MM.1S (cell line): Measurements from ENCODE around the gene TCF12.
A peak's percentile ranks its signal among the peaks of the same experiment; 100 is the strongest.

Experiments
- DNase-seq: peaks from one replicate; pipeline ENCODE4 v3.0.0-alpha.2; 2015
- H2AFZ ChIP-seq: fragments of 300-600 bp; sonication (generic); 2 replicates; pipeline ENCODE4 v1.6.0; 2016; ENCODE audit warnings: antibody characterized with exemption, low read length
- H3F3A ChIP-seq: fragments of 300-600 bp; sonication (generic); 2 replicates; pipeline ENCODE4 v1.6.1; 2016; ENCODE audit warnings: mild to moderate bottlenecking, antibody characterized with exemption, low read length, moderate library complexity, mixed read lengths; ENCODE audit not compliant: insufficient read depth
- H3K27ac ChIP-seq: fragments of 300-600 bp; sonication (generic); 2 replicates; pipeline ENCODE4 v1.5.1; 2016; ENCODE audit warnings: mild to moderate bottlenecking, low read length
- H3K27me3 ChIP-seq: fragments of 300-600 bp; sonication (generic); replicated peaks from 2 replicates; pipeline ENCODE4 v1.6.0; 2016; ENCODE audit warnings: low read length; ENCODE audit not compliant: insufficient read depth
- H3K36me3 ChIP-seq: fragments of 300-600 bp; sonication (generic); replicated peaks from 2 replicates; pipeline ENCODE4 v1.6.1; 2016; ENCODE audit warnings: mild to moderate bottlenecking, low read length, mixed read lengths; ENCODE audit not compliant: insufficient read depth
- H3K4me1 ChIP-seq: fragments of 300-600 bp; sonication (generic); 2 replicates; pipeline ENCODE4 v1.6.1; 2016; ENCODE audit warnings: low read length, mixed read lengths
- H3K4me2 ChIP-seq: fragments of 300-600 bp; sonication (generic); 2 replicates; pipeline ENCODE4 v1.6.0; 2016; ENCODE audit warnings: low read depth, low read length
- H3K4me3 ChIP-seq: fragments of 300-600 bp; sonication (generic); 2 replicates; pipeline ENCODE4 v1.5.1; 2016; ENCODE audit warnings: low read length, mixed read lengths
- H3K79me2 ChIP-seq: fragments of 300-600 bp; sonication (generic); 2 replicates; pipeline ENCODE4 v1.6.1; 2016; ENCODE audit warnings: mixed run types, low read length, mixed read lengths
- H3K9ac ChIP-seq: fragments of 300-600 bp; sonication (generic); 2 replicates; pipeline ENCODE4 v1.6.1; 2016; ENCODE audit warnings: low read length, mixed read lengths
- H3K9me2 ChIP-seq: fragments of 300-600 bp; sonication (generic); replicated peaks from 2 replicates; pipeline ENCODE4 v1.6.1; 2016; ENCODE audit warnings: mild to moderate bottlenecking, low read length, mixed read lengths; ENCODE audit not compliant: insufficient read depth
- H3K9me3 ChIP-seq: fragments of 300-600 bp; sonication (generic); replicated peaks from 2 replicates; pipeline ENCODE4 v1.6.1; 2016; ENCODE audit warnings: mild to moderate bottlenecking, low read length, mixed read lengths; ENCODE audit not compliant: insufficient read depth
- H4K20me1 ChIP-seq: fragments of 300-600 bp; sonication (generic); 2 replicates; pipeline ENCODE4 v1.6.1; 2016; ENCODE audit warnings: mild to moderate bottlenecking, low read length, moderate library complexity, mixed read lengths; ENCODE audit not compliant: insufficient read depth
- CTCF ChIP-seq: fragments of 300-600 bp; sonication (generic); IDR thresholded peaks from 2 replicates; pipeline ENCODE4 v1.5.1; 2016; ENCODE audit warnings: antibody characterized with exemption, low read length, mixed read lengths
- EZH2 ChIP-seq: fragments of 300-600 bp; sonication (generic); optimal IDR thresholded peaks from 2 replicates; pipeline ENCODE3; 2017; ENCODE audit warnings: low read depth, mild to moderate bottlenecking, antibody characterized with exemption, low read length, mixed read lengths
- EZH2phosphoT487 ChIP-seq: fragments of 300-600 bp; sonication (generic); IDR thresholded peaks from 2 replicates; pipeline ENCODE4 v1.6.1; 2018; ENCODE audit warnings: antibody characterized with exemption, low read length

TCF12 gene

DNA sequence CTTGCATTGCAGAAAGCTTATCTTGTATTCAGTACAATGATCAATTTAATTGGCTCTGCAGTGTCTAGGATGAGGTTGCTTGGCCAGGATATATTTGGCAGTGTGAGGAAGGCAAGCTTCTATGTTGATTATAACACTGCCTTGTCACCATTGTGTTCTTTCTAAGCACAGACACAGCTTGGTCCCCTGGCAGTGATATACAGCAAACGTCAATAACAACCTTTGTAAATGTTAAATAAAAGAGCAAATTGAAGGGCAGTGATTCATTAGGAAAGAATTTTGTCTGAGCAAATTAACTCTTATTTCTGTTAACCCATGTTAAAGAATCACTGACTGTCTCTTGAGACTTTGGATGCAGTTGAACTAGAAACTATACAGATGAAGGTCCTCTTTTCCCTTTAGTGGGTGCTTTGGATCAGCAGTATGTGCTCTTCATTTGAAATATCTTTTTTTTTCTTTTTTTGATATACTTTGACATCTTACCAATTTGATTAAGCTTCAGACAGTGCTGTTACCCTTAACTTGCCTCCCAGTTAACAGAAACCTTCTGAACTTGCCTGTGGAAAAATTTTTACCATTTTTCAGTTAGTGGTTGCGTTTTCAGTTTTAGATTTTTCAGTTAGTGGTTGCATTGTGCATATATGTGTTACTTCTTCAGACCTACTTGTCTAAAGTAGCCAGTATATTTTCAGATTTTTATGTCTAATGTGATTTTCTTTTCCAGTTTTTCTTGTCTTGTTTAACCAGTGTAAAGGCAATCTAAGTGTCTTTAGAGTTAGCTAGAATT lies 199.8 kb downstream of the TCF12 start:
- peak; percentile 17 for DNase-seq
- H3K27me3 ChIP-seq: no peaks in the 10 kb centered on the region
- peaks cover 11% of the 10 kb centered on the region for H3K4me1 ChIP-seq
- no peaks in the 10 kb centered on the region for H3K36me3 ChIP-seq
- no peak overlapping the region for H3K4me3 ChIP-seq
- H3K27ac ChIP-seq: peak overlapping the region; percentile 9; the same call in 1 of the 2 replicates
- H3F3A ChIP-seq: no peaks in the 10 kb centered on the region
- TF ChIP-seq EZH2phosphoT487 (no peak), EZH2 (no peak), CTCF (no peak)
- no peaks in the 10 kb centered on the region for H3K9me3 ChIP-seq
- no peaks in the 10 kb centered on the region for H3K9me2 ChIP-seq
- no peak overlapping the region for H3K9ac ChIP-seq
- peak overlapping the region; percentile 31; the same call in 1 of the 2 replicates for H3K4me2 ChIP-seq
- no peak overlapping the region for H2AFZ ChIP-seq
- H3K79me2 ChIP-seq: no peaks in the 10 kb centered on the region
- H4K20me1 ChIP-seq: no peaks in the 10 kb centered on the region

DNA sequence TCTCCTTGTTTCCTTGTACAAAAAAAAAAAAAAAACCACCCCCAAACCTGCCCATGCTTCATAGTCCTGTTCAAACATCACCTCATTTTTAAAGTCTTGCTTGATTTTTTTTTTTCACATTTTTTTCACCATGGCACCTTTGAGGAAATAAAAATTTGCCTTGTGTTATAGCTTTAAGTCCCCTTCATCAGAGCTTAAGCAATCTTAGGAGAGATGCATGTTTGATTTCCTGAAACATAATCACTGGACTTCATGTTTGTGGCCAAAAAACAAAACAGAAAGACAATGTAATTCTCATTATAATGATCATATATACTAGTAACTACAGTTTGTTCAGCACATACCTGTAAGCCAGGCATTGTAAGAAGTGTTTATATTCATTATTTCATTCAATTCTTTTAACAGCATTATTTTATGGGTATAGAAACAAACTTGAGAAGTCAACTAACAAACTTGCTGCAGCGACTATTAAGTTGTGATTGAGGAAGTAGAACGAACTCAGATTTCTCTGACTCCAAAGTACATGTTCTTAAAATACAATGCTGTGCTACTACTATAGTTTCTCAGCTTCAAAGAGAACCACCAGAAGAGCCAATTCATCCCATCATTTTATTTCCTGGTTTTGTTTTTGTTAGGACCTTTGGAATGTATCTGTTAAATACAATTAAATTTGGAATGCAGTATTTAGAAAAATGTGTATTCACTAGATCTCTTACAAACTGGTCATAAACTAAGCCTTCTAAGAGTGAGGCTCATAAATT lies 203.8 kb downstream of the TCF12 start:
- Histone ChIP-seq H3K4me3 (no peak overlapping the region), H3K4me2 (no peak overlapping the region), H3K27me3 (no peaks in the 10 kb centered on the region), H3K36me3 (no peaks in the 10 kb centered on the region), H3K9me3 (no peaks in the 10 kb centered on the region), H3K9ac (no peak overlapping the region), H2AFZ (no peak overlapping the region), H3K27ac (no peak overlapping the region), H3F3A (no peaks in the 10 kb centered on the region), H4K20me1 (no peaks in the 10 kb centered on the region), H3K79me2 (no peaks in the 10 kb centered on the region), H3K4me1 (peaks cover 11% of the 10 kb centered on the region), H3K9me2 (no peaks in the 10 kb centered on the region)
- TF ChIP-seq EZH2 (no peak), CTCF (no peak), EZH2phosphoT487 (no peak)
- no peak for DNase-seq

DNA sequence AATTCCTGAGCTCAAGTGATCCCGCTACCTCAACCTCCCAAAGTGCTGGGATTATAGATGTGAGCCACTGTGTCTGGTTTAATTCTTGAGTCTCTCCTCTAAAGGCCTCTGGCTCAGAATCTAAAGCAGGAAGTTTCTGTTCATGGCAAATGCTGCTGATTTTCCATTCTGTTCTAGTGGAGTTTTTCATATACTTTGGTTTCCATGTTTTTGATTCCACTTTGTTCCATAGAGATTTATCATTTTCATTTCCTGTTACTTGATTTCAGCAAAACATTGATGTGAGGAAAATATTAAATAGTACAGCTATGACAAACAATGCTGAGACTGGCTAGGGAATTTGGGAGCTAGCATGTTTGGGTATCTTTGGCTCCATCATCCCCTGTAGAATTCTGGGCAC lies 205.6 kb downstream of the TCF12 start:
- Histone ChIP-seq H3K9ac (no peak overlapping the region), H3K4me2 (no peak overlapping the region), H3F3A (no peaks in the 10 kb centered on the region), H3K4me1 (peaks cover under 1% of the 10 kb centered on the region; the same call in 1 of the 2 replicates), H3K79me2 (no peaks in the 10 kb centered on the region), H4K20me1 (no peaks in the 10 kb centered on the region), H3K9me2 (no peaks in the 10 kb centered on the region), H3K4me3 (no peak overlapping the region), H3K27me3 (no peaks in the 10 kb centered on the region), H2AFZ (no peak overlapping the region), H3K36me3 (no peaks in the 10 kb centered on the region), H3K27ac (no peak overlapping the region), H3K9me3 (no peaks in the 10 kb centered on the region)
- DNase-seq: no peak
- TF ChIP-seq EZH2 (no peak), CTCF (no peak), EZH2phosphoT487 (no peak)
